GM13976 (cell line): ENCODE measurements around the gene TSGA10IP.

Experiments used
- DNase-seq: peaks from one replicate; pipeline ENCODE4 v3.0.0; 2012; ENCODE audit warnings: low spot score
- CTCF ChIP-seq: IDR thresholded peaks from 2 replicates; pipeline ENCODE4 v1.5.1; 2012; ENCODE audit warnings: borderline replicate concordance, mild to moderate bottlenecking; ENCODE audit not compliant: insufficient read depth; ENCODE audit errors: extremely low read depth, missing control alignments, control extremely low read depth
- in situ Hi-C: fragments of 300-500 bp; cut with MboI; formaldehyde crosslinking; loops from one replicate; pipeline ENCODE4 v1.12.0; 2022; ENCODE audit warnings: low sequenced_read_pairs, mixed read lengths, inconsistent platforms; ENCODE audit not compliant: unreplicated experiment

The TSGA10IP gene

GRCh38 chr11:65958774-65959420 is 13.6 kb downstream of the TSGA10IP start:
- in situ Hi-C loops = no loop called here
- no peak for TF ChIP-seq CTCF
- no peak for DNase-seq

- in situ Hi-C loops = no loop called here
- no peak for TF ChIP-seq CTCF
- no peak for DNase-seq
Observed at GRCh38 chr11:65960824-65961266, 15.6 kb downstream of the TSGA10IP start.

- no peak for TF ChIP-seq CTCF
- peak; percentile 100 for DNase-seq
- in situ Hi-C loops = no loop called here
Observed at GRCh38 chr11:65961267-65962140, 16.2 kb downstream of the TSGA10IP start, which contains the start of gene SART1. Gene SART1 (plus strand): TSS chr11:65961734. CDS start chr11:65961781, 47 bp downstream.

- no peak for DNase-seq
- no peak for TF ChIP-seq CTCF
- in situ Hi-C loops = no loop called here
Observed at GRCh38 chr11:65962141-65962564, 16.9 kb downstream of the TSGA10IP start.

- DNase-seq = no peak
- in situ Hi-C loops = no loop called here
- no peak for TF ChIP-seq CTCF
Observed at GRCh38 chr11:65964906-65965305, 19.6 kb downstream of the TSGA10IP start.

GRCh38 chr11:65965986-65966762 is 20.9 kb downstream of the TSGA10IP start:
- in situ Hi-C loops = no loop called here
- TF ChIP-seq CTCF = no peak
- no peak for DNase-seq
